Prostate gland (tissue), 2 donors: ENCODE results near the gene PTPN14. TPM values are rescaled to one million over a fixed set of nuclear protein-coding genes. Genes with fewer than 3 reads are reported as not detected.
"Not testable (repeated sequence)": the region's sequence is repeated elsewhere in the genome, so short reads cannot be mapped to it uniquely, and the experiment has no call there.

Experiments
- DNase-seq: peaks from one replicate; pipeline ENCODE4 v3.0.0-alpha.2; 2019; ENCODE audit warnings: low spot score
- H3K27ac ChIP-seq, 2 donors: fragments of 200-600 bp; sonication (generic); 2 replicates each; pipeline ENCODE4 v1.5.1; 2017 to 2019
- H3K27me3 ChIP-seq: fragments of 200-600 bp; sonication (generic); replicated peaks from 2 replicates; pipeline ENCODE4 v1.5.1; 2019; ENCODE audit not compliant: insufficient read depth
- H3K36me3 ChIP-seq, 2 donors: fragments of 200-600 bp; sonication (generic); 1 replicate in 1 of 2; 2 replicates in 1 of 2; pipeline versions ENCODE4 v1.5.1 to v1.8.1; 2017 to 2019
- H3K4me1 ChIP-seq: fragments of 200-600 bp; sonication (generic); replicated peaks from 2 replicates; pipeline ENCODE4 v1.5.1; 2019
- H3K4me3 ChIP-seq, 2 donors: fragments of 200-600 bp; sonication (generic); 2 replicates each; pipeline ENCODE4 v1.5.1; 2017 to 2019
- H3K9me3 ChIP-seq: fragments of 200-600 bp; sonication (generic); 2 replicates; pipeline ENCODE4 v1.5.1; 2017
- CTCF ChIP-seq, 4 experiments: fragments of 200-600 bp in 2 of 4; fragments of 450-650 bp in 2 of 4; sonication (generic) in 2 of 4; IDR thresholded peaks; 1 replicate in 3 of 4; 2 replicates in 1 of 4; pipeline ENCODE4 v1.5.1; 2016 to 2019; ENCODE audit warnings: antibody characterized with exemption in 4 of 4, mild to moderate bottlenecking in 2 of 4, moderate library complexity in 2 of 4
- POLR2A ChIP-seq: fragments of 450-650 bp; IDR thresholded peaks from one replicate; pipeline ENCODE4 v1.6.1; 2016; ENCODE audit warnings: antibody characterized with exemption, mild to moderate bottlenecking
- POLR2AphosphoS5 ChIP-seq: sonication (generic); formaldehyde crosslinking; IDR thresholded peaks from one replicate; pipeline ENCODE4 v1.6.1; 2017; ENCODE audit warnings: antibody characterized with exemption
- WGBS: methylation state at CpG from one replicate; pipeline ENCODE4 v1.1.5; 2018; 5-methylcytosine and 5-hydroxymethylcytosine counted together
- intact Hi-C: fragments of 100-400 bp; cut with DNase I; formaldehyde crosslinking; loops from one replicate; pipeline ENCODE4 v1.14.2; 2022
- total RNA-seq, 2 donors: library from RNA; depleted of rRNA; stranded (reverse); fragments of >200 nt; gene quantifications; one replicate each; pipeline ENCODE4 v1.1.0, GENCODE V29; 2016

PTPN14 gene
- total RNA-seq, 2 donors from 2014 or later, result 36.6 to 54.0 TPM

- Histone ChIP-seq H3K27ac (no peak overlapping the region), H3K36me3 (no peaks in the 10 kb centered on the region), H3K27me3 (no peaks in the 10 kb centered on the region), H3K4me1 (no peaks in the 10 kb centered on the region), H3K9me3 (no peaks in the 10 kb centered on the region), H3K4me3 (no peak overlapping the region)
- no peak for TF ChIP-seq POLR2A
- TF ChIP-seq POLR2AphosphoS5, result no peak
- TF ChIP-seq CTCF (IDR thresholded peaks at IDR 0.05), result no peak
- DNase-seq, result no peak
- intact Hi-C loops, result no loop called here
- WGBS, result 31% methylated on average over 2 of the region's 2 CpGs
Observed at GRCh38 chr1:214397497-214397896, 153.9 kb downstream of the PTPN14 start.

- no peak for DNase-seq
- 79% methylated on average over 3 of the region's 3 CpGs for whole genome bisulfite sequencing
- no peak overlapping the region for H3K27ac ChIP-seq
- no peaks in the 10 kb centered on the region for H3K27me3 ChIP-seq
- no peak for TF ChIP-seq POLR2AphosphoS5
- TF ChIP-seq CTCF (IDR thresholded peaks at IDR 0.05), result no peak
- H3K36me3 ChIP-seq, result no peaks in the 10 kb centered on the region
- H3K9me3 ChIP-seq, result no peaks in the 10 kb centered on the region
- no peak overlapping the region for H3K4me3 ChIP-seq
- intact Hi-C loops, result no loop called here
- no peaks in the 10 kb centered on the region for H3K4me1 ChIP-seq
Observed at GRCh38 chr1:214396330-214396729, 155.1 kb downstream of the PTPN14 start.

GRCh38 chr1:214394569-214394968 lies 156.8 kb downstream of the PTPN14 start:
- WGBS, result 80% methylated on average over 3 of the region's 5 CpGs
- H3K27me3 ChIP-seq, H3K4me1 ChIP-seq, H3K4me3 ChIP-seq, intact Hi-C loops, DNase-seq, H3K27ac ChIP-seq, H3K36me3 ChIP-seq, H3K9me3 ChIP-seq: not testable (repeated sequence)

- no peak overlapping the region for H3K27ac ChIP-seq
- H3K27me3 ChIP-seq, result no peaks in the 10 kb centered on the region
- H3K9me3 ChIP-seq, result no peaks in the 10 kb centered on the region
- DNase-seq, result no peak
- no peaks in the 10 kb centered on the region for H3K36me3 ChIP-seq
- no peak for TF ChIP-seq POLR2AphosphoS5
- TF ChIP-seq POLR2A, result no peak
- TF ChIP-seq CTCF (IDR thresholded peaks at IDR 0.05), result no peak
- intact Hi-C loops, result no loop called here
- H3K4me1 ChIP-seq, result no peaks in the 10 kb centered on the region
- 92% methylated on average over 12 of the region's 12 CpGs for WGBS
- no peak overlapping the region for H3K4me3 ChIP-seq
Observed at GRCh38 chr1:214393086-214393485, 158.3 kb downstream of the PTPN14 start.

GRCh38 chr1:214391873-214392645 lies 159.3 kb downstream of the PTPN14 start:
- H3K9me3 ChIP-seq, result no peaks in the 10 kb centered on the region
- no peak for DNase-seq
- H3K4me3 ChIP-seq, result no peak overlapping the region
- no peaks in the 10 kb centered on the region for H3K27me3 ChIP-seq
- H3K27ac ChIP-seq, result no peak overlapping the region
- WGBS, result 75% methylated on average over 12 of the region's 12 CpGs
- intact Hi-C loops, result no loop called here
- TF ChIP-seq POLR2AphosphoS5 (no peak), CTCF (IDR thresholded peaks at IDR 0.05) (no peak), POLR2A (no peak)
- no peaks in the 10 kb centered on the region for H3K36me3 ChIP-seq
- no peaks in the 10 kb centered on the region for H3K4me1 ChIP-seq
